Pancreas (tissue), 10 donors: ENCODE results near the gene MED25. TPM values are rescaled to one million over a fixed set of nuclear protein-coding genes. Genes with fewer than 3 reads are reported as not detected.
A peak's percentile ranks its signal among the peaks of the same experiment; 100 is the strongest.

Experiments used
- ATAC-seq, 4 donors: fragments of 200-7000 bp; cut with Tn5 transposase; one replicate each; pipeline versions ENCODE4 v1.8.0 to v1.9.1; 2020; ENCODE audit warnings: mild to moderate bottlenecking in 4 of 4, moderate library complexity in 4 of 4
- DNase-seq, 6 donors: peaks; one replicate each; pipeline ENCODE4 v3.0.0-alpha.2; 2020
- FAIRE-seq: peaks from 2 replicates; lab custom pipeline; 2012; peaks lifted over from hg19 to GRCh38; lab: Jason Lieb, UNC
- H3K27ac ChIP-seq, 4 donors: fragments of 200-600 bp; sonication (generic); 1 replicate in 3 of 4; 2 replicates in 1 of 4; pipeline versions ENCODE4 v1.5.0 to v1.8.0; 2020
- H3K27me3 ChIP-seq, 4 donors: fragments of 200-600 bp; one replicate each; pipeline ENCODE4 v1.8.0; 2021
- H3K36me3 ChIP-seq, 3 donors: fragments of 200-600 bp; sonication (generic) in 1 of 3; one replicate each; pipeline versions ENCODE4 v1.5.0 to v1.8.0; 2020 to 2021
- H3K4me1 ChIP-seq, 3 donors: fragments of 200-600 bp; one replicate each; pipeline ENCODE4 v1.8.0; 2021
- H3K4me3 ChIP-seq, 4 donors: fragments of 200-600 bp; sonication (generic) in 2 of 4; one replicate each; pipeline versions ENCODE4 v1.5.0 to v1.8.0; 2020 to 2021
- H3K9me3 ChIP-seq, 4 donors: fragments of 200-600 bp; one replicate each; pipeline ENCODE4 v1.8.0; 2021
- WGBS, 2 donors: extraction: QIAGEN DNeasy Blood & Tissue Kit; methylation state at CpG; one replicate each; pipeline ENCODE4 v1.1.7; 2013; 5-methylcytosine and 5-hydroxymethylcytosine counted together
- intact Hi-C, 3 donors: fragments of 100-400 bp; cut with DNase I; formaldehyde crosslinking; loops; one replicate each; pipeline versions ENCODE4 v1.11.1 to v1.14.2; 2022
- polyA plus RNA-seq, 2 donors: library from polyadenylated mRNA; stranded (reverse); fragments of 200-250 nt; gene quantifications; one replicate each; pipeline ENCODE4 v1.2.3, GENCODE V29; 2013
- total RNA-seq, 6 donors: library from RNA; stranded (reverse); fragmentation: NEBNext Ultra II Directional in 4 of 6; extraction: Animal tissue kit (Norgen Biotek cat#: 25700) in 4 of 6; gene quantifications; one replicate each; pipeline versions ENCODE4 v1.2.1 to v1.2.4, GENCODE V29; 2021 to 2023
- TF ChIP-seq, protein P1 (sequence below), 4 donors: fragments of 200-600 bp; sonication (generic) in 3 of 4; IDR thresholded peaks; one replicate each; pipeline versions ENCODE4 v1.5.0 to v1.8.0; 2021; ENCODE audit warnings: antibody characterized with exemption in 4 of 4
- donor health status: healthy with polysubstance abuse.
- donor health status: DM: no; HTN: no; CAD: no; lungs with moderate emphysema.
- donor health status: DM: no; HTN: no; CAD: no.
- donor health status: control.
- donor health status: control.
- donor health status: Bipolar disorder and iron deficiency.
- donor health status: DM: yes; HTN: yes; CAD: no.
- donor health status: DM: no; HTN: no; CAD: no.
- donor health status: DM: no; HTN: no; CAD: no.
- donor health status: DM: yes; HTN: yes; CAD: no.

The MED25 gene
- total and polyA plus RNA-seq, 8 donors, result 19.4 to 60.0 (median 27.8) TPM

DNA sequence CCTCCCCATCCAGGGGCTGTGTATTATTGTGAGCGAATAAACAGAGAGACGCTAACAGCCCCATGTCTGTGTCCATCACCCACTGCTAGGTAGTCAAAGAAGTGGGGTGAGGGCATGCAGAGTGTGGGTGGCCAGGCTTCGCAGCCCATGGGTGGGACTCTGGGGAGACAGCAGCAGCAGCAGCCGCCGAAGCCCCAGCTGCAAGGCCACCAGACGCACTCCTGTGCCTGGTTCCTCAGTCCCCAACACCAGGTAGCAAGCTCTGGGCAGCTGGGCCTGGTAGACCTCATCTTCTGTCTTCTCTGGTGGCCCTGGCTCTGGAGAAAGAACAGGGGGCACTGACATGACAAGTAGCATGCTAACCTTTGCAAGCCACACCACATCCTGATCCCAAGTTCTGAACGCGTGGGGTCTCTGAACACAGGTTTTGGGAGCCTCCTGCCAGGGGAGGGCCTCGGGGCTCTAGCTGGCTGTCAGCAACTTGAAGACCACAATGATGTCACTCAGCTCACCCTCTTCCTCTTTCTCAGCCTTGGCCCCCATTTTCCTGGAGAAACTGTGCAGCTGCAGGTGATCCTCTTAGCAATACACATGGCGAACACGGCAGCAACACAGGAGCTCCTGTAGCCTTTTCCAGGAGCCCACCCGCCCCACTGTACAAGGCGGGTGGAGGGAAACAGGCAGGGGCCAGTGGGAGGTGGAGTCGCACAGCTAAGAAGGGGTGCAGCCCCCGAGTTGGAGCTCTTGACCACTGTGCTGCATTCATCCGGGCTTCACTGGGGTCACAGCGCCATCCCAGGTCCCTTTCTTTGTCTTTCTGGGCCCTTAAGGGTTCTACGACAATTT lies 10.8 kb upstream of the MED25 start:
- intact Hi-C loops, result no loop called here
- Histone ChIP-seq H3K27ac (no peak overlapping the region), H3K36me3 (no peaks in the 10 kb centered on the region), H3K4me3 (no peak overlapping the region), H3K4me1 (peaks cover 0 to 8% (median 7%) of the 10 kb centered on the region in 3 donors), H3K9me3 (no peaks in the 10 kb centered on the region), H3K27me3 (no peaks in the 10 kb centered on the region)
- TF ChIP-seq, protein P1, sequence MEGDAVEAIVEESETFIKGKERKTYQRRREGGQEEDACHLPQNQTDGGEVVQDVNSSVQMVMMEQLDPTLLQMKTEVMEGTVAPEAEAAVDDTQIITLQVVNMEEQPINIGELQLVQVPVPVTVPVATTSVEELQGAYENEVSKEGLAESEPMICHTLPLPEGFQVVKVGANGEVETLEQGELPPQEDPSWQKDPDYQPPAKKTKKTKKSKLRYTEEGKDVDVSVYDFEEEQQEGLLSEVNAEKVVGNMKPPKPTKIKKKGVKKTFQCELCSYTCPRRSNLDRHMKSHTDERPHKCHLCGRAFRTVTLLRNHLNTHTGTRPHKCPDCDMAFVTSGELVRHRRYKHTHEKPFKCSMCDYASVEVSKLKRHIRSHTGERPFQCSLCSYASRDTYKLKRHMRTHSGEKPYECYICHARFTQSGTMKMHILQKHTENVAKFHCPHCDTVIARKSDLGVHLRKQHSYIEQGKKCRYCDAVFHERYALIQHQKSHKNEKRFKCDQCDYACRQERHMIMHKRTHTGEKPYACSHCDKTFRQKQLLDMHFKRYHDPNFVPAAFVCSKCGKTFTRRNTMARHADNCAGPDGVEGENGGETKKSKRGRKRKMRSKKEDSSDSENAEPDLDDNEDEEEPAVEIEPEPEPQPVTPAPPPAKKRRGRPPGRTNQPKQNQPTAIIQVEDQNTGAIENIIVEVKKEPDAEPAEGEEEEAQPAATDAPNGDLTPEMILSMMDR (IDR thresholded peaks at IDR 0.05), result no peak
- FAIRE-seq (no peak), DNase-seq (peak in 1 of 6 donors; percentile 35), ATAC-seq (no peak)
- WGBS, 2 donors, result 82 to 88% methylated on average over 18 of the region's 18 CpGs

DNA sequence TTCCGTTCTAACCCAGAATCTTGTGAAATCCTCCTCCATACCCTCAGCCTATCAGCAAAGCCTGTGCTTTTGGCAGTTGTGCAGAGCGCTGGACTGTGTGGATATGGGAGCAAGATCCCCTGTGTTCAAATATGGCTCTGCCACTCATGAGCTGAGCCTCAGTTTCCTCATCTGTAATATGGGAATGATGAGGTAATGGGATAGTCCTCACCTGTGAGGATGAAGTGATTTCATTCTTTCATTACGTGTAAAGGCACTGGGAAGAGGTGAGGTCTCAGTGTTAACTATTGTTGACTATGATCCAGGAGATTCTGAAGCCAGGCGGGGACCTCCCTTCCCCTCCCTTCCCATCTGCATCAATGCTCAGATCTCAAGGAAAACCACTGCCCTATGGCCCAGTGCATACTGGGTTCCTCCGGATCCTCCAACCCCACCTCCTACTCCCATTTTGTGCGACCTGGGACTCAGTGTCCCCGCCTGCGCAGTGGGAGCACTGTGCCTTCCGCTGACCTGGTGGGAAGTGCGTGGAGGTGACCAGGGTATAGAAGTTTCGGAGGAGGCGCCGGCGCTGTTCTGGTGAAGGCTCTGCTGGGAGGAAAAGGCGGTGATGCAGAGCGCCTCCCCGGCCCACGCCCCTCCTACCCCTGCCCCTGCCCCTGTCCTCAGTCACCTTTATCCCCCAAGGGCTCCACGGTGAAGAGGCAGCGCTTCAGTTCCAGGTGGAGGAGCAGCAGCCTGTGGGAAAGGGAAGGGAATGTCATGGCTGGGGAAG lies 10.0 kb upstream of the MED25 start:
- ATAC-seq, result no peak
- peak overlapping the region in 2 of 4 donors; percentile 71 to 83 for H3K27ac ChIP-seq
- 82 to 86% methylated on average over 18 to 20 of the region's 20 CpGs for WGBS, 2 donors
- TF ChIP-seq, protein P1 (IDR thresholded peaks at IDR 0.05), result no peak
- no peaks in the 10 kb centered on the region for H3K9me3 ChIP-seq
- no peak for DNase-seq
- intact Hi-C loops, result no loop called here
- no peaks in the 10 kb centered on the region for H3K36me3 ChIP-seq
- no peaks in the 10 kb centered on the region for H3K27me3 ChIP-seq
- no peak for FAIRE-seq
- peak overlapping the region in 1 of 4 donors; percentile 53 for H3K4me3 ChIP-seq
- peaks cover 0 to 8% (median 7%) of the 10 kb centered on the region in 3 donors for H3K4me1 ChIP-seq

DNA sequence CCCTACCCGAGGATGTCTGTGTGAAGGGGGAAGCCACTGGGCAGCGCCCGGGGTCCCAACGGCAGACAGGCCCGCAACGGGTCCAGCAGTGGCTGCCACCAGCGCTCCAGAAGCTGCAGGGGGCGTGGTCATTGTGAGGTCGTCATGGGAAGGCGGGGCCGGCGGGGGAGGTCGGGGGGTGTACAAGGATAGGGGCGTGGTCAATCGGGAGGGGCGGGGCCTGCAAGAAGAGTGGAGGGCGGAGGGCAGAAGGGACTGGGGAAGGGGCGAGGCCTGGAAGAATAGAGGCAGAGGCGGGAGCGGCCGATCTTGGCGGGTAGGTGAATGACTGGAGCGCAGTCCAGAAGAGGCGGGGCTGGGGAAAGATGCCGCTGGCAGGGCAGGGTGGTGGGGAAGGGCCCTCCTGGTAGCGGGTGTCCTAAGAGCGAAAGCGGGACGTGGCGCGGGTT lies 9.4 kb upstream of the MED25 start:
- intact Hi-C loops, result no loop called here
- no peaks in the 10 kb centered on the region for H3K27me3 ChIP-seq
- DNase-seq, result peak; percentile 91 to 99 (median 97)
- no peaks in the 10 kb centered on the region for H3K36me3 ChIP-seq
- ATAC-seq, result peak; percentile 71 to 83 (median 78)
- peak overlapping the region; percentile 69 to 83 (median 72) for H3K27ac ChIP-seq
- TF ChIP-seq, protein P1 (IDR thresholded peaks at IDR 0.05), result no peak
- no peaks in the 10 kb centered on the region for H3K9me3 ChIP-seq
- 2 to 3% methylated on average over 29 to 31 of the region's 31 CpGs for WGBS, 2 donors
- peak overlapping the region; percentile 39 to 65 (median 58) for H3K4me3 ChIP-seq
- H3K4me1 ChIP-seq, result peaks cover 0 to 8% (median 7%) of the 10 kb centered on the region in 3 donors
- FAIRE-seq, result no peak

DNA sequence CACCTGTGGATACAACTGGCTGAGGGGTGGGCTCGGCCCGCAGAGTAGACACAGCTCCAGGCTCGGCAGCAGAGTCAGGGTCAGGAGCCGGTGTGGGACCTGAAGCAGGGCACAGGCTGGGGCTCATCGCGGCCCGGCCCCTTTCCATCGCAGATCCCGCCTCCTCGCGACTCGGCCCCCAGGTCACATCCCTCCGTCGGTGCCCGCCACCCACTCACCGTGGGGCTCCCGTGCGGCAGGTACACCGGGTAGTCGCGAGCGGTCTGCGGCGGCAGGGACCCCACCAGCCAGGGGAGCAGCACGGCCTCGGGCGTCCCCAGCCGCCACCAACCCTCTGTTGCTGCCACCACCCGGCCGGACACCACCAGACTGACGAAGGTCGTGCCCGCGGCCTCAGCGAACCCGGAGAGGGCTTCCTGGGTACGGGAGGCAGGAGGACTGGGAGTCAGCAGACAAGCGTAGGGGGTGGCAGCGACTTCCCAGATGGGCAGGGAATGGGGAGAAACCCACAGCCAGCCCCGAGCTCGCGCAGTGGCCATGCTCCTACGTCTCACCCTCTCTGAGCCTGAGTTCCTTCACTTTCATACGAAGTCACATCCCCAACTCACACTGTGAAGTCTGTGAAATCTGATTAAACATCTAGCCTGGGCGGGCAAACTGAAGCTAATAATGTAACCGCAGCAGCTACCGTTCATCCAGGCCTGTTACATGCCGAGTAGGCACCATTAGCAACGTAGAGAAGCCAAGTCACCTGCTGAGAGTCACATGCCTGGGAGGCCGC lies 8.7 kb upstream of the MED25 start:
- WGBS, 2 donors, result 2 to 3% methylated on average over 45 to 50 of the region's 50 CpGs
- intact Hi-C loops, result no loop called here
- DNase-seq (peak; percentile 60 to 90 (median 77)), FAIRE-seq (no peak), ATAC-seq (peak; percentile 33 to 63 (median 54))
- H3K4me3 ChIP-seq, result peak overlapping the region; percentile 39 to 65 (median 58)
- no peaks in the 10 kb centered on the region for H3K9me3 ChIP-seq
- peaks cover 4 to 10% (median 7%) of the 10 kb centered on the region in 3 donors for H3K4me1 ChIP-seq
- TF ChIP-seq, protein P1 (IDR thresholded peaks at IDR 0.05), result no peak
- no peaks in the 10 kb centered on the region for H3K36me3 ChIP-seq
- no peaks in the 10 kb centered on the region for H3K27me3 ChIP-seq
- H3K27ac ChIP-seq, result peak overlapping the region; percentile 69 to 83 (median 72)
